ENCODE results near the gene ST7. TPM values are rescaled to one million over a fixed set of nuclear protein-coding genes. Genes with fewer than 3 reads are reported as not detected.
A peak's percentile ranks its signal among the peaks of the same experiment; 100 is the strongest.

The ST7 gene
- total and polyA plus RNA-seq, 2 of the 13 experiments (the other 11 are each of a cell fraction or from before 2014, with no cell fraction given), result 17.3 to 23.5 TPM

DNA sequence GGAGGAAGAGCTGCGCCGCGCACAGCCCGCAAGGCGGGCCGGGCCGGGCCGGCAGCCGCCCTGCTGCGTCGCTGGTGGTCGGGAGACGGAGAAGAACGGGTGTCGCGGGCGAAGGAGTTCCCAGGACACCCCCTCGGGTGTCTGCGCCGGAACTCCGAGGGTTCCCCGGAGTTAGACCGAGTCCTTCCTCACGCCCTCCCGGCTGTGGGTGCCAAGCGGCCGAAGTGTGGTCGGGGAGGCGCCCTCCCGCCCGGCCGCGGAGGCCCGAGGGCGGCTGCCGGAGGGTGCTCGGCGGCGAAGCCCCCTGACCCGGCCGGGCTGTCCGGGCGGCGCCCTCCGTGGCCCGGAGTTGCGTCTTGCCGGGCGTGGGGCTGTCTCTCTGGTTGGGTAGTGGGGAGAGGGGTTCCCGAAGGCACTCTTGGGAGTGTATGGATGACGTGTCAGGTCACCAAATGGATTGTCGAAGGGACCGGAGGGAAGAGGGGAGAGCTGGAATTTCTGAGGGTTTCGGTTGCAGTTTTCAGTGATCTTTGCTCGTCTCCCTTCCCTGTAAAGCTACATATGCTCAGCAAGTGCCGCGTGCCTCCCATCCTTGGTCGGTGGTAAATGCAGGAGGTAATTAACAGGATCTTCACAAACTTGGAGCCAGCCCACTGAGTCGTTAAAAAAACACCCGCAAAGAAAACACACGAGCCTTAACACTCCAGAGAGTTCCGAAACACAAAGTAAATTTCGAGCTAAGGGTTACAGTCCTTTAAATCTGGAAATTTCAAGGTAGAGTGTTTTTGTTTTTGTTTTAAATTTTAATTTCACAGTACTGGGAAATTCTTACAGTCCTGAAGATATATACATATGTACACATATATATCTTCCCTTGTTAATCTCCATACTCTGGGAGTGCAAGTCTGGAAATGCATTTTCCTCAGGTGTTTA is 871 bp downstream of the ST7 start:
- POLR2A ChIA-PET, result interaction anchor here (0.6 to 1.5 kb wide), 8 partner anchors 14 to 182 kb away, joined by 3 to 5 read pairs (median 3); no protein-coding TSS in a partner anchor
- H3K9me3 ChIP-seq (ENCODE audit: low read length), result no peaks in the 10 kb centered on the region
- peak overlapping the region; percentile 97 for H3K27ac ChIP-seq (ENCODE audit: extremely low read length, insufficient read depth, low read length)
- no peaks in the 10 kb centered on the region; a peak in 1 of 5 replicates for H3K27me3 ChIP-seq (ENCODE audit: control insufficient read depth in 1 of 2, insufficient read depth in 2 of 2, low read length in 2 of 2)
- CTCF ChIA-PET (ENCODE audit: low intra/inter-chr PET ratio, low total read pairs), result no interaction called here
- FAIRE-seq (peak; percentile 32), ATAC-seq (peak; percentile 73), DNase-seq (ENCODE audit: low spot score) (peak; percentile 84)
- H3K4me1 ChIP-seq (ENCODE audit: insufficient read depth, low read length), result peaks cover 44% of the 10 kb centered on the region
- H3K9ac ChIP-seq (ENCODE audit: insufficient read depth, low read depth, low read length), result peak overlapping the region; percentile 98
- no peaks in the 10 kb centered on the region for H4K20me1 ChIP-seq (ENCODE audit: insufficient read depth, low read length)
- peak overlapping the region; percentile 81 to 88 (median 87) for H3K4me3 ChIP-seq (replicated peaks in 1 of 3; ENCODE audit: insufficient read depth in 1 of 3, low read depth in 2 of 3, low read length in 3 of 3)
- BruUV-seq (replicated peaks), result no TSS peak
- in situ Hi-C loops (cut with HindIII; ENCODE audit: extremely low pct_ligation_motif_present, low pct_unique_long_range_greater_than_20kb) (no loop called here), intact Hi-C loops (cut with micrococcal nuclease; ENCODE audit: unreplicated experiment) (loop anchor here (2.0 kb wide), 1 partner anchor 23 kb away; no protein-coding TSS in a partner anchor)
- under 1% methylated on average over 13 of the region's 63 CpGs for WGBS (ENCODE audit: low lambda C conversion rate)
- H3K4me2 ChIP-seq (ENCODE audit: low read depth, low read length), result peak overlapping the region; percentile 84
- H2AFZ ChIP-seq (ENCODE audit: low read length), result no peak overlapping the region
- peaks cover 48% of the 10 kb centered on the region for H3K79me2 ChIP-seq (ENCODE audit: insufficient read depth, low read length)
- H3K36me3 ChIP-seq (replicated peaks in 1 of 2; ENCODE audit: control insufficient read depth in 1 of 2, insufficient read depth in 2 of 2, low read length in 2 of 2), result no peaks in the 10 kb centered on the region
- TF ChIP-seq POLR2AphosphoS5 (IDR thresholded peaks at IDR 0.05; ENCODE audit: low read depth, low read length) (peak; percentile 63), ZNF20 (CRISPR knock-in tag; IDR thresholded peaks at IDR 0.05) (no peak), ZNF256 (CRISPR knock-in tag; conservative IDR thresholded peaks at IDR 0.05) (no peak), KDM1A (CRISPR knock-in tag; IDR thresholded peaks at IDR 0.05) (no peak), NR3C1 (CRISPR knock-in tag; IDR thresholded peaks at IDR 0.05) (no peak), ISL2 (CRISPR knock-in tag; IDR thresholded peaks at IDR 0.05) (no peak; the same call in 1 of the 2 replicates), ZNF629 (CRISPR knock-in tag; conservative IDR thresholded peaks at IDR 0.05) (no peak), CHCHD3 (CRISPR knock-in tag; IDR thresholded peaks at IDR 0.05) (no peak)
- TF ChIP-seq, protein P1, sequence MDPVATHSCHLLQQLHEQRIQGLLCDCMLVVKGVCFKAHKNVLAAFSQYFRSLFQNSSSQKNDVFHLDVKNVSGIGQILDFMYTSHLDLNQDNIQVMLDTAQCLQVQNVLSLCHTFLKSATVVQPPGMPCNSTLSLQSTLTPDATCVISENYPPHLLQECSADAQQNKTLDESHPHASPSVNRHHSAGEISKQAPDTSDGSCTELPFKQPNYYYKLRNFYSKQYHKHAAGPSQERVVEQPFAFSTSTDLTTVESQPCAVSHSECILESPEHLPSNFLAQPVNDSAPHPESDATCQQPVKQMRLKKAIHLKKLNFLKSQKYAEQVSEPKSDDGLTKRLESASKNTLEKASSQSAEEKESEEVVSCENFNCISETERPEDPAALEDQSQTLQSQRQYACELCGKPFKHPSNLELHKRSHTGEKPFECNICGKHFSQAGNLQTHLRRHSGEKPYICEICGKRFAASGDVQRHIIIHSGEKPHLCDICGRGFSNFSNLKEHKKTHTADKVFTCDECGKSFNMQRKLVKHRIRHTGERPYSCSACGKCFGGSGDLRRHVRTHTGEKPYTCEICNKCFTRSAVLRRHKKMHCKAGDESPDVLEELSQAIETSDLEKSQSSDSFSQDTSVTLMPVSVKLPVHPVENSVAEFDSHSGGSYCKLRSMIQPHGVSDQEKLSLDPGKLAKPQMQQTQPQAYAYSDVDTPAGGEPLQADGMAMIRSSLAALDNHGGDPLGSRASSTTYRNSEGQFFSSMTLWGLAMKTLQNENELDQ (CRISPR knock-in tag; IDR thresholded peaks at IDR 0.05; ENCODE audit: borderline replicate concordance), result no peak
- TF ChIP-seq, protein P2, sequence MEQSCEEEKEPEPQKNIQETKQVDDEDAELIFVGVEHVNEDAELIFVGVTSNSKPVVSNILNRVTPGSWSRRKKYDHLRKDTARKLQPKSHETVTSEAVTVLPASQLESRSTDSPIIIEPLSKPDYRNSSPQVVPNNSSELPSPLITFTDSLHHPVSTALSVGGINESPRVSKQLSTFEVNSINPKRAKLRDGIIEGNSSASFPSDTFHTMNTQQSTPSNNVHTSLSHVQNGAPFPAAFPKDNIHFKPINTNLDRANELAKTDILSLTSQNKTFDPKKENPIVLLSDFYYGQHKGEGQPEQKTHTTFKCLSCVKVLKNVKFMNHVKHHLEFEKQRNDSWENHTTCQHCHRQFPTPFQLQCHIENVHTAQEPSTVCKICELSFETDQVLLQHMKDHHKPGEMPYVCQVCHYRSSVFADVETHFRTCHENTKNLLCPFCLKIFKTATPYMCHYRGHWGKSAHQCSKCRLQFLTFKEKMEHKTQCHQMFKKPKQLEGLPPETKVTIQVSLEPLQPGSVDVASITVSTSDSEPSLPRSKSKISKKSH (CRISPR knock-in tag; IDR thresholded peaks at IDR 0.05; ENCODE audit: borderline replicate concordance), result no peak
- TF ChIP-seq, protein P3, sequence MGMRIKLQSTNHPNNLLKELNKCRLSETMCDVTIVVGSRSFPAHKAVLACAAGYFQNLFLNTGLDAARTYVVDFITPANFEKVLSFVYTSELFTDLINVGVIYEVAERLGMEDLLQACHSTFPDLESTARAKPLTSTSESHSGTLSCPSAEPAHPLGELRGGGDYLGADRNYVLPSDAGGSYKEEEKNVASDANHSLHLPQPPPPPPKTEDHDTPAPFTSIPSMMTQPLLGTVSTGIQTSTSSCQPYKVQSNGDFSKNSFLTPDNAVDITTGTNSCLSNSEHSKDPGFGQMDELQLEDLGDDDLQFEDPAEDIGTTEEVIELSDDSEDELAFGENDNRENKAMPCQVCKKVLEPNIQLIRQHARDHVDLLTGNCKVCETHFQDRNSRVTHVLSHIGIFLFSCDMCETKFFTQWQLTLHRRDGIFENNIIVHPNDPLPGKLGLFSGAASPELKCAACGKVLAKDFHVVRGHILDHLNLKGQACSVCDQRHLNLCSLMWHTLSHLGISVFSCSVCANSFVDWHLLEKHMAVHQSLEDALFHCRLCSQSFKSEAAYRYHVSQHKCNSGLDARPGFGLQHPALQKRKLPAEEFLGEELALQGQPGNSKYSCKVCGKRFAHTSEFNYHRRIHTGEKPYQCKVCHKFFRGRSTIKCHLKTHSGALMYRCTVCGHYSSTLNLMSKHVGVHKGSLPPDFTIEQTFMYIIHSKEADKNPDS (CRISPR knock-in tag; IDR thresholded peaks at IDR 0.05), result no peak
- TF ChIP-seq, protein P4, sequence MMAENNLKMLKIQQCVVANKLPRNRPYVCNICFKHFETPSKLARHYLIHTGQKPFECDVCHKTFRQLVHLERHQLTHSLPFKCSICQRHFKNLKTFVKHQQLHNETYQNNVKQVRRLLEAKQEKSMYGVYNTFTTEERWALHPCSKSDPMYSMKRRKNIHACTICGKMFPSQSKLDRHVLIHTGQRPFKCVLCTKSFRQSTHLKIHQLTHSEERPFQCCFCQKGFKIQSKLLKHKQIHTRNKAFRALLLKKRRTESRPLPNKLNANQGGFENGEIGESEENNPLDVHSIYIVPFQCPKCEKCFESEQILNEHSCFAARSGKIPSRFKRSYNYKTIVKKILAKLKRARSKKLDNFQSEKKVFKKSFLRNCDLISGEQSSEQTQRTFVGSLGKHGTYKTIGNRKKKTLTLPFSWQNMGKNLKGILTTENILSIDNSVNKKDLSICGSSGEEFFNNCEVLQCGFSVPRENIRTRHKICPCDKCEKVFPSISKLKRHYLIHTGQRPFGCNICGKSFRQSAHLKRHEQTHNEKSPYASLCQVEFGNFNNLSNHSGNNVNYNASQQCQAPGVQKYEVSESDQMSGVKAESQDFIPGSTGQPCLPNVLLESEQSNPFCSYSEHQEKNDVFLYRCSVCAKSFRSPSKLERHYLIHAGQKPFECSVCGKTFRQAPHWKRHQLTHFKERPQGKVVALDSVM (CRISPR knock-in tag; IDR thresholded peaks at IDR 0.05), result peak; percentile 9; the same call in 1 of the 2 replicates
